Measurements from ENCODE around the gene TNFAIP8L3.

TNFAIP8L3 gene

DNA sequence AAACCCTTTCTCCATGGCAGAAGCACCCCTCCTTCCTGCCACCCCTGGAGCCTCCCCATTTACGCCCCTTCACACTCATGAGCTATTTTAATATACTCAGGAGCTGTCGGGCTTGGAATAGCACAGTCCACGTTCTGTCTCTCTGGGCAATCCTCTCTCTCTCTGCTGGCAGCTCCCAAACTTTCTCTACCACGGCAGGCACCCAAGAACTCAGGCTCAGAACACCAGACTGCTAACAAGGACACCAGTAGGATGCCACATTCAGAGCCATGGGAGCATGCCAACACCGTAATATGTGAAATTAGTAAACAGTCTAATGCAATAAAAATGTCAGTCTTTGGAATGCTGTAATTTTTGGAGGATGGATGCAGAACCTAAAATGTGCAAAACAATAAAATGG, 19.3 kb downstream of the TNFAIP8L3 start:
- H3K36me3 ChIP-seq = no peaks in the 10 kb centered on the region
- H3K27ac ChIP-seq = no peak overlapping the region
- peaks cover 31% of the 10 kb centered on the region for H3K27me3 ChIP-seq
- H3K4me3 ChIP-seq (ENCODE audit: low read depth in 1 of 2, low read length in 1 of 2) = no peak overlapping the region
- TF ChIP-seq CTCF (IDR thresholded peaks at IDR 0.05) = no peak
- no peaks in the 10 kb centered on the region for H3K9me3 ChIP-seq
- H3K4me1 ChIP-seq (ENCODE audit: control insufficient read depth in 1 of 2, insufficient read depth in 1 of 2, low read depth in 1 of 2, low read length in 1 of 2) = peaks cover 7 to 13% of the 10 kb centered on the region in 2 experiments

DNA sequence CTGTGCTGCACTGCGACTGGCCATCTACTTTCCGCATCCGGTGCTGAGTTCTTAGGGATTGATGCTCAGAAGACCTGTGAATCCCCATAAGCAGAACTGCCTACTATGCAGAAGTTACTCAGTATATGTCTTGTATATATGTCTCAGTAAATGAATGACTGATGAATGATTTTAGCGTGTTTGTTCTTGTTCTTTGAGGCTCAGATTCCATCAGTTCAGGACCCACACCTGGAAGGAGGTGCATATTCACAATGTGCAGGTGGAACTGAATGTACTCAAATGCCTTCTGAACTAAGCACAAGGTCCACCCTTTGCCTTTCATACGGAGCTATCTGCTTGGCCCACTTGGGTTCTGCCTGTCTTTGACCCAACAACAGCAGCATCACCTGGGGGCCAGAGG, 19.8 kb downstream of the TNFAIP8L3 start:
- Histone ChIP-seq H3K27me3 (peaks cover 33% of the 10 kb centered on the region), H3K36me3 (no peaks in the 10 kb centered on the region), H3K27ac (no peak overlapping the region), H3K4me1 (ENCODE audit: control insufficient read depth in 1 of 2, insufficient read depth in 1 of 2, low read depth in 1 of 2, low read length in 1 of 2) (peaks cover 7 to 13% of the 10 kb centered on the region in 2 experiments), H3K4me3 (ENCODE audit: low read depth in 1 of 2, low read length in 1 of 2) (no peak overlapping the region), H3K9me3 (no peaks in the 10 kb centered on the region)
- TF ChIP-seq CTCF (IDR thresholded peaks at IDR 0.05) = no peak

GRCh38 chr15:51071578-51071977, 23.1 kb downstream of the TNFAIP8L3 start:
- no peak overlapping the region for H3K4me3 ChIP-seq (ENCODE audit: low read depth in 1 of 2, low read length in 1 of 2)
- TF ChIP-seq CTCF (IDR thresholded peaks at IDR 0.05) = no peak
- H3K27ac ChIP-seq = no peak overlapping the region
- H3K9me3 ChIP-seq = no peaks in the 10 kb centered on the region
- H3K4me1 ChIP-seq (ENCODE audit: control insufficient read depth in 1 of 2, insufficient read depth in 1 of 2, low read depth in 1 of 2, low read length in 1 of 2) = no peaks in the 10 kb centered on the region
- no peaks in the 10 kb centered on the region for H3K36me3 ChIP-seq
- peaks cover 54% of the 10 kb centered on the region for H3K27me3 ChIP-seq

- no peaks in the 10 kb centered on the region for H3K36me3 ChIP-seq
- TF ChIP-seq CTCF (IDR thresholded peaks at IDR 0.05) = no peak
- no peak overlapping the region for H3K27ac ChIP-seq
- no peaks in the 10 kb centered on the region for H3K4me1 ChIP-seq (ENCODE audit: control insufficient read depth in 1 of 2, insufficient read depth in 1 of 2, low read depth in 1 of 2, low read length in 1 of 2)
- H3K9me3 ChIP-seq = no peaks in the 10 kb centered on the region
- H3K4me3 ChIP-seq (ENCODE audit: low read depth in 1 of 2, low read length in 1 of 2) = no peak overlapping the region
- H3K27me3 ChIP-seq = peaks cover 58% of the 10 kb centered on the region
Observed at GRCh38 chr15:51069983-51070382, 24.7 kb downstream of the TNFAIP8L3 start.

- Histone ChIP-seq H3K36me3 (no peaks in the 10 kb centered on the region), H3K4me1 (ENCODE audit: control insufficient read depth in 1 of 2, insufficient read depth in 1 of 2, low read depth in 1 of 2, low read length in 1 of 2) (no peaks in the 10 kb centered on the region), H3K4me3 (ENCODE audit: low read depth in 1 of 2, low read length in 1 of 2) (no peak overlapping the region), H3K27me3 (peaks cover 62% of the 10 kb centered on the region), H3K27ac (no peak overlapping the region), H3K9me3 (no peaks in the 10 kb centered on the region)
- TF ChIP-seq CTCF (IDR thresholded peaks at IDR 0.05) = no peak
Observed at GRCh38 chr15:51067510-51067909, 27.2 kb downstream of the TNFAIP8L3 start.

DNA sequence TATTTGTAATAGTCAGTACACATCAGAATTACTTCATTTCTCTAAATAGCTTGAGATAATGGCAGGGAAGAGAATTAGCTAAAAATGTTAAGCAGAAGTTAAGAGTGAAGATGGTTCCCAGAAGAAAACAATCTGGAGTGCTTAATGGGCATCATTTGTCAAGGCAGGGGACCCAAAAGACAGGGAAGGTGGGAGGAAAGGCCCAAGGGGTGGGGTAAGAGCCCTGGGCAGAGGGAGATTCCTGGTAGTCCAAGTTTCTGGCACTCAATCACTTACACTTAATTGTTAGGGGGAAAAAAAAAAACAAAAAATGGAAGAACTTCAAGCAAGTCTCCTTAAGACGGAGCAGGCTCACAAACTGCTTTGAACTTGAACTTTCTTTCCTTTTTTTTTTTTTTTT, 28.9 kb downstream of the TNFAIP8L3 start:
- Histone ChIP-seq H3K9me3 (no peaks in the 10 kb centered on the region), H3K36me3 (no peaks in the 10 kb centered on the region), H3K4me1 (ENCODE audit: control insufficient read depth in 1 of 2, insufficient read depth in 1 of 2, low read depth in 1 of 2, low read length in 1 of 2) (no peaks in the 10 kb centered on the region), H3K4me3 (ENCODE audit: low read depth in 1 of 2, low read length in 1 of 2) (no peak overlapping the region), H3K27ac (no peak overlapping the region), H3K27me3 (peaks cover 78% of the 10 kb centered on the region)
- TF ChIP-seq CTCF (IDR thresholded peaks at IDR 0.05) = no peak
